22Rv1 (cell line): ENCODE data around the gene ZNF609.

Source experiments
- CTCF ChIP-seq: fragments of 450-650 bp; IDR thresholded peaks from 2 replicates; pipeline ENCODE4 v1.5.1; 2017; ENCODE audit warnings: mild to moderate bottlenecking
- ZFX ChIP-seq: fragments of 450-650 bp; IDR thresholded peaks from 2 replicates; pipeline ENCODE4 v1.6.1; 2017; ENCODE audit warnings: antibody characterized with exemption, borderline replicate concordance

GRCh38 chr15:64503197-64503596 lies 42.8 kb downstream of the ZNF609 start:
- TF ChIP-seq CTCF (no peak), ZFX (no peak)
